Measurements from ENCODE around the gene PAX7. TPM values are rescaled to one million over a fixed set of nuclear protein-coding genes. Genes with fewer than 3 reads are reported as not detected.

PAX7 gene
- total RNA-seq, 1 donor from 2014 or later, result not detected

GRCh38 chr1:18710002-18710401, 79.4 kb downstream of the PAX7 start:
- DNase-seq, result no peak

GRCh38 chr1:18711003-18711402, 80.4 kb downstream of the PAX7 start:
- DNase-seq, result no peak

GRCh38 chr1:18711536-18712251, 81.0 kb downstream of the PAX7 start:
- DNase-seq, result no peak

GRCh38 chr1:18712252-18712600, 81.6 kb downstream of the PAX7 start:
- DNase-seq, result no peak

- DNase-seq, result no peak
Observed at GRCh38 chr1:18714404-18715175, 83.9 kb downstream of the PAX7 start.

- no peak for DNase-seq
Observed at GRCh38 chr1:18716112-18716784, 85.6 kb downstream of the PAX7 start.

GRCh38 chr1:18716785-18717678, 86.4 kb downstream of the PAX7 start:
- no peak for DNase-seq

GRCh38 chr1:18719786-18720451, 89.3 kb downstream of the PAX7 start:
- DNase-seq, result no peak

GRCh38 chr1:18721041-18721440, 90.4 kb downstream of the PAX7 start:
- DNase-seq, result no peak

- DNase-seq, result no peak
Observed at GRCh38 chr1:18721776-18722175, 91.1 kb downstream of the PAX7 start.

GRCh38 chr1:18722270-18722669, 91.6 kb downstream of the PAX7 start:
- no peak for DNase-seq

GRCh38 chr1:18723206-18723605, 92.6 kb downstream of the PAX7 start:
- DNase-seq, result no peak

GRCh38 chr1:18723701-18724411, 93.2 kb downstream of the PAX7 start:
- DNase-seq, result no peak

GRCh38 chr1:18724801-18725200, 94.2 kb downstream of the PAX7 start:
- no peak for DNase-seq

GRCh38 chr1:18725231-18725895, 94.7 kb downstream of the PAX7 start:
- DNase-seq, result no peak

- DNase-seq, result no peak
Observed at GRCh38 chr1:18726368-18726767, 95.7 kb downstream of the PAX7 start.

- no peak for DNase-seq
Observed at GRCh38 chr1:18727956-18728355, 97.3 kb downstream of the PAX7 start.

GRCh38 chr1:18730321-18730720, 99.7 kb downstream of the PAX7 start:
- no peak for DNase-seq

- DNase-seq, result no peak
Observed at GRCh38 chr1:18731148-18731547, 100.5 kb downstream of the PAX7 start.

GRCh38 chr1:18731591-18732235, 101.1 kb downstream of the PAX7 start:
- no peak for DNase-seq
